Small intestine (tissue), 16 donors: ENCODE measurements around the gene ADIPOR2. TPM values are rescaled to one million over a fixed set of nuclear protein-coding genes. Genes with fewer than 3 reads are reported as not detected.

Experiments used
- DNase-seq, 2 donors: peaks; one replicate each; pipeline versions ENCODE4 v3.0.0 to v3.0.0-alpha.2; 2013
- FAIRE-seq: peaks from 2 replicates; lab custom pipeline; 2012; peaks lifted over from hg19 to GRCh38; lab: Jason Lieb, UNC
- H3K27ac ChIP-seq, 3 donors: one replicate each; pipeline ENCODE4 v1.5.1; 2013; ENCODE audit warnings: low read length in 2 of 3, mild to moderate bottlenecking in 2 of 3, control low read depth in 1 of 3, inconsistent platforms in 1 of 3, low read depth in 1 of 3, moderate library complexity in 1 of 3
- H3K27me3 ChIP-seq, 3 donors: one replicate each; pipeline ENCODE4 v1.6.1; 2013; ENCODE audit warnings: low read length in 3 of 3, inconsistent platforms in 1 of 3; ENCODE audit not compliant: control insufficient read depth in 3 of 3, insufficient read depth in 3 of 3
- H3K36me3 ChIP-seq, 3 donors: one replicate each; pipeline ENCODE4 v1.6.1; 2013; ENCODE audit warnings: low read length in 3 of 3, inconsistent platforms in 1 of 3, low read depth in 1 of 3, mild to moderate bottlenecking in 1 of 3, moderate library complexity in 1 of 3; ENCODE audit not compliant: control insufficient read depth in 3 of 3, insufficient read depth in 2 of 3
- H3K4me1 ChIP-seq, 3 donors: one replicate each; pipeline ENCODE4 v1.6.1; 2013; ENCODE audit warnings: low read length in 2 of 3, inconsistent platforms in 1 of 3, low read depth in 1 of 3, mild to moderate bottlenecking in 1 of 3, moderate library complexity in 1 of 3; ENCODE audit not compliant: control insufficient read depth in 3 of 3, insufficient read depth in 2 of 3
- H3K4me3 ChIP-seq, 3 donors: one replicate each; pipeline ENCODE4 v1.5.1; 2013; ENCODE audit warnings: low read length in 3 of 3, control low read depth in 1 of 3, inconsistent platforms in 1 of 3, low read depth in 1 of 3, mild to moderate bottlenecking in 1 of 3, moderate library complexity in 1 of 3
- H3K9me3 ChIP-seq, 2 donors: one replicate each; pipeline ENCODE4 v1.6.1; 2013; ENCODE audit warnings: low read depth in 1 of 2, low read length in 1 of 2; ENCODE audit not compliant: control insufficient read depth in 2 of 2, insufficient read depth in 1 of 2
- WGBS, 3 donors: extraction: QIAGEN DNeasy Blood & Tissue Kit; methylation state at CpG; one replicate each; pipeline ENCODE4 v1.1.7; 2013; 5-methylcytosine and 5-hydroxymethylcytosine counted together
- long read RNA-seq, 10 donors: transcript quantifications; one replicate each; lab custom pipeline, GENCODE V29; 2026
- polyA plus RNA-seq, 4 donors: library from polyadenylated mRNA; stranded (reverse) in 3 of 4; unstranded in 1 of 4; fragments of 200-250 nt in 3 of 4; fragments of 120-200 nt in 1 of 4; gene quantifications; one replicate each; pipeline versions ENCODE4 v1.2.1 to v1.2.3, GENCODE V29; 2013
- donor health status: healthy with polysubstance abuse.
- donor health status: control.
- donor health status: control.
- donor health status: Bipolar disorder and iron deficiency.
- donor health status: healthy.

ADIPOR2 gene, protein sequence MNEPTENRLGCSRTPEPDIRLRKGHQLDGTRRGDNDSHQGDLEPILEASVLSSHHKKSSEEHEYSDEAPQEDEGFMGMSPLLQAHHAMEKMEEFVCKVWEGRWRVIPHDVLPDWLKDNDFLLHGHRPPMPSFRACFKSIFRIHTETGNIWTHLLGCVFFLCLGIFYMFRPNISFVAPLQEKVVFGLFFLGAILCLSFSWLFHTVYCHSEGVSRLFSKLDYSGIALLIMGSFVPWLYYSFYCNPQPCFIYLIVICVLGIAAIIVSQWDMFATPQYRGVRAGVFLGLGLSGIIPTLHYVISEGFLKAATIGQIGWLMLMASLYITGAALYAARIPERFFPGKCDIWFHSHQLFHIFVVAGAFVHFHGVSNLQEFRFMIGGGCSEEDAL
- 10 to 100 TPM; 35.6 to 57.3 (median 48.9) TPM for polyA plus RNA-seq
- long read RNA-seq, donor 1, full-length matches to known transcripts, result 5 of 17 reads
- long read RNA-seq, donor 1, partial matches to known transcripts, result 0 of 17 reads
- long read RNA-seq, donor 1, other reads (novel, unspliced or antisense), result 12 of 17 reads
- long read RNA-seq, donor 2, full-length matches to known transcripts, result 1 of 14 reads
- long read RNA-seq, donor 2, partial matches to known transcripts, result 13 of 14 reads
- long read RNA-seq, donor 2, other reads (novel, unspliced or antisense), result 0 of 14 reads
- long read RNA-seq, donor 3, full-length matches to known transcripts, result 1 of 1 reads
- long read RNA-seq, donor 3, partial matches to known transcripts, result 0 of 1 reads
- long read RNA-seq, donor 3, other reads (novel, unspliced or antisense), result 0 of 1 reads
- long read RNA-seq, donor 4, result 0 reads
- long read RNA-seq, donor 5, result 0 reads
- long read RNA-seq, donor 6, full-length matches to known transcripts, result 2 of 2 reads
- long read RNA-seq, donor 6, partial matches to known transcripts, result 0 of 2 reads
- long read RNA-seq, donor 6, other reads (novel, unspliced or antisense), result 0 of 2 reads
- long read RNA-seq, donor 7, result 0 reads
- long read RNA-seq, donor 8, result 0 reads
- long read RNA-seq, donor 9, result 0 reads
- long read RNA-seq, donor 10, full-length matches to known transcripts, result 5 of 42 reads
- long read RNA-seq, donor 10, partial matches to known transcripts, result 30 of 42 reads
- long read RNA-seq, donor 10, other reads (novel, unspliced or antisense), result 7 of 42 reads

DNA sequence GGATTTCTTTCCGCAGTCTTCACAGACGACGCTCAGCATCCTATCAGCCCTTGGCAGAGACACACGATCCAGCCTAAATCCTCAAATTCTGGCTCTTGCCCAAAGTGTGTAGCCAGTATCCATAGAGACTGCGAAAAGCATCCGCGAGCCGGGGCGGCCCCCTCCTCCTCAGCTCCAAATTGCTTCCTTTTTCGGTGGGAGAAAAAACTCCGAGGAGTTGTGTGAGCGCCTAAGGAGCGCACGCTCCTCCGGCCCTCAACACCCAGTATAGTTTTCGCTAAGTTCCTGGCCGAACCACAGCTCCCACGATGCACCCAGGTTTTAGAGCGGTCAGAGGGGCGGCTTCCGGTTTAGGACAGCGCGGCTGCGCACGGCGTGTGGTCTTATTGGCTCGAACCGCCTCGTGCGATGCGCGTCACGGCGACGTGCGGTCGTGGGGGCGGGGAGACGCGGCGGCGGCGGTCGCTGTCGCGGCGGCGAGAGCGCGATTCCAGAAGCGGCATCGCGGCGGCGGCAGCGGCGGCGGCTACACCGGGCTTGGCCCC, at the start of gene ADIPOR2:
Gene ADIPOR2, plus strand, starts transcription at position 493 of the 545 bp plus-strand sequence. CDS start 63,274 bp downstream, outside the sequence.
- Histone ChIP-seq H3K4me3 (peak within 1 kb of the TSS; percentile 93 to 97 (median 94)), H3K27me3 (no peaks in the 10 kb centered on the region), H3K9me3 (no peaks in the 10 kb centered on the region), H3K27ac (peak within 1 kb of the TSS; percentile 85 to 94 (median 91)), H3K36me3 (peaks cover 0 to 3% (median 0%) of the 10 kb centered on the region in 3 donors), H3K4me1 (peaks cover 0 to 5% (median 3%) of the 10 kb centered on the region in 3 donors)
- no peak for FAIRE-seq
- 0% methylated on average over 42 to 59 of the region's 59 CpGs for WGBS, 3 donors
- peak; percentile 97 to 98 for DNase-seq

DNA sequence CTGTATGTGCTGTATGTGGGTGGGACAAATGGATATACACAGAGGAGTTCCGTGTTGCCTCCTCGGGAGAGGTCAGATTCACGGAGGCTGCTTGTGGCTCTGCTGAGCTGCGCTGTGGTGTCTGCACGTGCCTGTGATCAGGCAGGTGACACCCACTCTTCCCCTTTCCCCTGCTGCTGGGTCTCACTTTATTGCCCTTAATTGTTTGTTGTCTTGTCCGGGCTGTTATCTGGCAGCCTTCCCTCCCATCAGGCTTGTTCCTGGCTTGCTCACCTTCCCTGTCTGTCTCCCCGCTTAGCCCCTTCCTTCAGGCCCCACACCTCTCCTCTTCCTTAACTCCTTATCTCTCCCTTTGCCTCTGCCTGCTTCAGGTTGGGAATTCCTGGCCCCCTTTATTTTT, 48.4 kb upstream of the ADIPOR2 start:
- DNase-seq, result peak in 1 of 2 donors; percentile 48
- Histone ChIP-seq H3K4me1 (peaks cover 0 to 9% (median 0%) of the 10 kb centered on the region in 3 donors), H3K4me3 (no peak overlapping the region), H3K9me3 (no peaks in the 10 kb centered on the region), H3K27ac (no peak overlapping the region), H3K27me3 (peaks cover 0 to 3% (median 0%) of the 10 kb centered on the region in 3 donors), H3K36me3 (peaks cover 0 to 16% (median 0%) of the 10 kb centered on the region in 3 donors)
- FAIRE-seq, result no peak
- 16 to 59% (median 45%) methylated on average over 7 of the region's 7 CpGs for WGBS, 3 donors

DNA sequence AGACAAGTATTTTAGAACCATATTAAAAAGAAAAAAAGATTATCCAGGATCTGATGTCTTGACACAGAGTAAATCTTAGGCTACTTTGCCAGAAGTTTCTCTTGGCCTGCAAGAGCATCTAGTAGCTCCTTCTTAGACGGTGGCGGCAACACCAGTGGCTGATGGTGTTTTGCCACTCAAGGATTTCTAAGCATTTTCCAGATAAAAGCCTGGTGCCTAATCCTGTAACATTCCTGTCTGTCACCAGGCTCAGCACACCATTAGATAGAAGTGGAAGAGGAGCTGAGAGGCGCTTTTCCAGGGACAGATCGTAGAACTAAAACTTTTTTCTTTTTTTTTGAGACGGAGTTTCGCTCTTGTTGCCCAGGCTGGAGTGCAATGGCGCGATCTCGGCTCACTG, 47.8 kb upstream of the ADIPOR2 start:
- Histone ChIP-seq H3K4me1 (peaks cover 0 to 9% (median 0%) of the 10 kb centered on the region in 3 donors), H3K27ac (no peak overlapping the region), H3K36me3 (peaks cover 0 to 16% (median 0%) of the 10 kb centered on the region in 3 donors), H3K4me3 (no peak overlapping the region), H3K9me3 (no peaks in the 10 kb centered on the region), H3K27me3 (peaks cover 0 to 3% (median 0%) of the 10 kb centered on the region in 3 donors)
- WGBS, 3 donors, result 90 to 96% (median 93%) methylated on average over 9 of the region's 9 CpGs
- no peak for FAIRE-seq
- no peak for DNase-seq

DNA sequence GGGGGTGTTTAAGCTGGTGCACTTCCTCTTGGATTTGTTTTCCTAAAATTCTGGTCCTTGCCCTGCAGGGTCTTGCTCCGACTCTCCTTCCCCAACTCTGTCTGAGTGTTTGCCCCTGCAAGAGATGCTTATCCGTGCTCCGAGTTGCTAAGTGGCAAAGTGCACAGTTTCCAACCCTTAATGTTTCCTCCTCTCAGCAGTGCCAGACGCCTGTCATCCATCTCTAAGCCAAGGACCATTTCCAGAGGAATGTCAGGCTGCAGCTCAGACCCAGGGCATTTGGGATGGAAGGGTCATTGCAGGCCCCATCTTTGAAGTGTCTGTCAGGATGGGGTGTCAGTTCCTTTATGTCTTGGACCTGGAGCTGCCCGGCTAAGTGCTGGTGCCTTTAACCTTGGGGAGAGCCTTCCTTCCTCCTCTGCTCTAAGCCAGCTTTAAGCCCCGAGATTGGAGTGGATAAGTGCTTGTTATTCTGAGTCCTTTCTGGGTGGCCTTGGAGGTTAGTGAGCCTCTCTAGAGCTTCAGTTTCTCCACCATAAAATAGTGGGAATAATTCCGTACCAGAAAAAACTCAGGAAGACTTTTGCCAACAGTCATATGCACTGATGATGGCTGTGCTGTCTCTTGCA, 46.9 kb upstream of the ADIPOR2 start:
- Histone ChIP-seq H3K9me3 (no peaks in the 10 kb centered on the region), H3K27ac (no peak overlapping the region)

DNA sequence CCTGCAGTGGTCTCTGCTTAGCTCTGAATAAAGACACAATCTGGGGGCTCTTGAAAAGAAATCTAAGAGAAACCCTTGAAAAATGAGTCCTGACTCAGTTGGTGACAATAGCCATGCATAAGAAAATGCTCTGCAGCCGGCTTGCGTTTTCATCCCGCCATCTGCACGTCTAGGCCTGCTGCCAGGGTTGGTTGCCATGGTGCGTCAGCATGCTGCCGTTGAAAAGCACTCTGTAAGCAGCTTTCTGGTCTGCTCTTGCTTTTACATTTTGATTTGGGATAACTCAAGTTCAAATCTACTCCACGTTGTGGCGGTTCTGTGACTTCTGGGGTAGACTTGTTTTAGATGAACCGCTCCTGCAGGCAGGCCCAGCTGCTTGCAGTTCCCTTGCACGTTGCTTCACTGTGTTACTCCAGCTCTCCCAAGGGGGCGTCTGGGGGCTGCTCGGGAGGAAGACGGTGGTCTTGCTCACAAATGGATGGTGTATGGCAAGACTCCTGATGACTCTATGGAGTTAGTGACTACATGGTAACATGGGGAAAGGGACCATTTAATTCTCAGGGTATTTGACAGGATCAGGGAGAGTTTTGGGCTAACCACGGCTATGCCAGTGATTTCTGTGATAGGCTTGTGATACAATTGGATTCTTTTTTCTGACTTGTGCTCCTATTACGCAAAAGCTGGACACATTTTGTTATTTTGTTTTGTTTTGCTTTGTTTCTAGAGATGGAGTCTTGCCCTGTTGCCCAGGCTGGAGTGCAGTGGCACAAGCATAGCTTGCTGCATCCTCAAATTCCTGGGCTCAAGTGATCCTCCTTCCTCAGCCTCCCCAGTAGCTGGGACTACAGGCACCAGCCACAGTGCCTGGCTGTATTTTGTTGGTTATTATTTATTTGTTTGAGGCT, 46.1 kb upstream of the ADIPOR2 start:
- Histone ChIP-seq H3K9me3 (no peaks in the 10 kb centered on the region), H3K27me3 (peaks cover 0 to 3% (median 0%) of the 10 kb centered on the region in 3 donors), H3K27ac (peak overlapping the region in 1 of 3 donors; percentile 8), H3K36me3 (peaks cover 0 to 16% (median 0%) of the 10 kb centered on the region in 3 donors), H3K4me1 (peaks cover 0 to 9% (median 0%) of the 10 kb centered on the region in 3 donors), H3K4me3 (no peak overlapping the region)
- FAIRE-seq (no peak), DNase-seq (peak; percentile 49)
- WGBS, 3 donors, result 27 to 51% (median 44%) methylated on average over 15 of the region's 15 CpGs

More for the DNA sequence above, 46.9 kb upstream of the ADIPOR2 start:
- Histone ChIP-seq H3K4me3 (no peak overlapping the region), H3K36me3 (peaks cover 0 to 16% (median 0%) of the 10 kb centered on the region in 3 donors), H3K4me1 (peaks cover 0 to 9% (median 0%) of the 10 kb centered on the region in 3 donors), H3K27me3 (peaks cover 0 to 3% (median 0%) of the 10 kb centered on the region in 3 donors)
- WGBS, 3 donors, result 31 to 57% (median 55%) methylated on average over 7 of the region's 7 CpGs
- FAIRE-seq (no peak), DNase-seq (no peak)

DNA sequence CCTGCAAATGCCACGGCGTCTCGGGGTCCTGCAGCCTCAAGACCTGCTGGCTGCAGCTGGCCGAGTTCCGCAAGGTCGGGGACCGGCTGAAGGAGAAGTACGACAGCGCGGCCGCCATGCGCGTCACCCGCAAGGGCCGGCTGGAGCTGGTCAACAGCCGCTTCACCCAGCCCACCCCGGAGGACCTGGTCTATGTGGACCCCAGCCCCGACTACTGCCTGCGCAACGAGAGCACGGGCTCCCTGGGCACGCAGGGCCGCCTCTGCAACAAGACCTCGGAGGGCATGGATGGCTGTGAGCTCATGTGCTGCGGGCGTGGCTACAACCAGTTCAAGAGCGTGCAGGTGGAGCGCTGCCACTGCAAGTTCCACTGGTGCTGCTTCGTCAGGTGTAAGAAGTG, 45.1 kb upstream of the ADIPOR2 start:
- DNase-seq (no peak), FAIRE-seq (no peak)
- WGBS, 3 donors, result 96 to 99% (median 97%) methylated on average over 29 of the region's 29 CpGs
- Histone ChIP-seq H3K4me1 (peaks cover 0 to 9% (median 0%) of the 10 kb centered on the region in 3 donors), H3K27me3 (peaks cover 0 to 3% (median 0%) of the 10 kb centered on the region in 3 donors), H3K9me3 (no peaks in the 10 kb centered on the region), H3K27ac (no peak overlapping the region), H3K36me3 (peaks cover 0 to 12% (median 0%) of the 10 kb centered on the region in 3 donors), H3K4me3 (no peak overlapping the region)
